ENCODE results near the gene CFAP99. TPM values are rescaled to one million over a fixed set of nuclear protein-coding genes. Genes with fewer than 3 reads are reported as not detected.

The CFAP99 gene
- total RNA-seq, 2 donors from 2014 or later, result not detected

- H3K4me1 Mint-ChIP-seq, result peaks cover 50% of the 10 kb centered on the region
- no peaks in the 10 kb centered on the region for H3K27me3 ChIP-seq (ENCODE audit: control insufficient read depth, insufficient read depth, low read length, poor library complexity, severe bottlenecking)
- peaks cover 2% of the 10 kb centered on the region for H3K9me3 ChIP-seq (ENCODE audit: control insufficient read depth, low read length)
- TF ChIP-seq, protein P1, sequence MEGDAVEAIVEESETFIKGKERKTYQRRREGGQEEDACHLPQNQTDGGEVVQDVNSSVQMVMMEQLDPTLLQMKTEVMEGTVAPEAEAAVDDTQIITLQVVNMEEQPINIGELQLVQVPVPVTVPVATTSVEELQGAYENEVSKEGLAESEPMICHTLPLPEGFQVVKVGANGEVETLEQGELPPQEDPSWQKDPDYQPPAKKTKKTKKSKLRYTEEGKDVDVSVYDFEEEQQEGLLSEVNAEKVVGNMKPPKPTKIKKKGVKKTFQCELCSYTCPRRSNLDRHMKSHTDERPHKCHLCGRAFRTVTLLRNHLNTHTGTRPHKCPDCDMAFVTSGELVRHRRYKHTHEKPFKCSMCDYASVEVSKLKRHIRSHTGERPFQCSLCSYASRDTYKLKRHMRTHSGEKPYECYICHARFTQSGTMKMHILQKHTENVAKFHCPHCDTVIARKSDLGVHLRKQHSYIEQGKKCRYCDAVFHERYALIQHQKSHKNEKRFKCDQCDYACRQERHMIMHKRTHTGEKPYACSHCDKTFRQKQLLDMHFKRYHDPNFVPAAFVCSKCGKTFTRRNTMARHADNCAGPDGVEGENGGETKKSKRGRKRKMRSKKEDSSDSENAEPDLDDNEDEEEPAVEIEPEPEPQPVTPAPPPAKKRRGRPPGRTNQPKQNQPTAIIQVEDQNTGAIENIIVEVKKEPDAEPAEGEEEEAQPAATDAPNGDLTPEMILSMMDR (conservative IDR thresholded peaks at IDR 0.05), result no peak
- no peaks in the 10 kb centered on the region for H3K27me3 Mint-ChIP-seq (ENCODE audit: insufficient read depth)
- H3K27ac ChIP-seq (ENCODE audit: low read depth, low read length), result no peak overlapping the region
- no peaks in the 10 kb centered on the region for H3K9me3 Mint-ChIP-seq
- peaks cover 37% of the 10 kb centered on the region for H3K36me3 Mint-ChIP-seq (ENCODE audit: low read depth)
- no peak for DNase-seq
- H3K36me3 ChIP-seq (ENCODE audit: control insufficient read depth, insufficient read depth, low read length), result peaks cover 41% of the 10 kb centered on the region
- peak overlapping the region; percentile 45 for H3K27ac Mint-ChIP-seq
- H3K4me1 ChIP-seq (ENCODE audit: control insufficient read depth, insufficient read depth, low read length), result no peaks in the 10 kb centered on the region
- no peak overlapping the region for H3K4me3 Mint-ChIP-seq
- H3K4me3 ChIP-seq (ENCODE audit: low read length), result no peak overlapping the region
- no peak overlapping the region for H3K9ac ChIP-seq (ENCODE audit: extremely low read depth, low read length, poor library complexity, severe bottlenecking)
- WGBS, 2 experiments (ENCODE audit: insufficient coverage in 1 of 2, insufficient read length in 1 of 2), result 67 to 81% methylated on average over 3 of the region's 3 CpGs
Measured at GRCh38 chr4:2478229-2478628, 59.5 kb downstream of the CFAP99 start.

DNA sequence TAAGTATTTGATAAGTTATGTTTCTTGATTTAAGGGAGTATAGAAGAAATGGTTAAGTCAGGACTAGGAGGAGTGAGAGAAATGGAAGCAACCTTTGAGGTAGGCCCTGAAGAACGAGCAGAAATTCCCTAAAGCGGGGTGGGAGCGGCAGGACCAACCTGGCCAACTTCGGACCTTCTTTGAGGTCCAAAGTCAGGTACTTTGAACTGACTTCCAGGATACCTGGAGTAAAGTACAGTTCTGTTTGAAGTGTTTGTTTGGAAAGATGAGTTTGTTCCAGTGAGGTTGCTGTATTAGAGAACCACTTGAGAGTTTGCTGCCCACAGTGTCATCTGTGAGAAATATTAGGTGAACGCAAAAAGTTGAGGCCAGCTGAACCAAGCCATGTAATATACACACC, 61.9 kb downstream of the CFAP99 start:
- H3K4me1 ChIP-seq (ENCODE audit: control insufficient read depth, insufficient read depth, low read length), result no peaks in the 10 kb centered on the region
- Mint-ChIP-seq H3K4me1 (peaks cover 66% of the 10 kb centered on the region), H3K4me3 (no peak overlapping the region), H3K27ac (peak overlapping the region; percentile 31), H3K27me3 (ENCODE audit: insufficient read depth) (no peaks in the 10 kb centered on the region), H3K36me3 (ENCODE audit: low read depth) (peaks cover 16% of the 10 kb centered on the region), H3K9me3 (no peaks in the 10 kb centered on the region)
- TF ChIP-seq, protein P1 (conservative IDR thresholded peaks at IDR 0.05), result no peak
- no peak overlapping the region for H3K9ac ChIP-seq (ENCODE audit: extremely low read depth, low read length, poor library complexity, severe bottlenecking)
- no peaks in the 10 kb centered on the region for H3K27me3 ChIP-seq (ENCODE audit: control insufficient read depth, insufficient read depth, low read length, poor library complexity, severe bottlenecking)
- peaks cover 30% of the 10 kb centered on the region for H3K36me3 ChIP-seq (ENCODE audit: control insufficient read depth, insufficient read depth, low read length)
- H3K27ac ChIP-seq (ENCODE audit: low read depth, low read length), result no peak overlapping the region
- no peaks in the 10 kb centered on the region for H3K9me3 ChIP-seq (ENCODE audit: control insufficient read depth, low read length)
- DNase-seq, result no peak
- H3K4me3 ChIP-seq (ENCODE audit: low read length), result no peak overlapping the region
- 97% methylated on average over 4 to 5 of the region's 5 CpGs for WGBS, 2 experiments (ENCODE audit: insufficient coverage in 1 of 2, insufficient read length in 1 of 2)

DNA sequence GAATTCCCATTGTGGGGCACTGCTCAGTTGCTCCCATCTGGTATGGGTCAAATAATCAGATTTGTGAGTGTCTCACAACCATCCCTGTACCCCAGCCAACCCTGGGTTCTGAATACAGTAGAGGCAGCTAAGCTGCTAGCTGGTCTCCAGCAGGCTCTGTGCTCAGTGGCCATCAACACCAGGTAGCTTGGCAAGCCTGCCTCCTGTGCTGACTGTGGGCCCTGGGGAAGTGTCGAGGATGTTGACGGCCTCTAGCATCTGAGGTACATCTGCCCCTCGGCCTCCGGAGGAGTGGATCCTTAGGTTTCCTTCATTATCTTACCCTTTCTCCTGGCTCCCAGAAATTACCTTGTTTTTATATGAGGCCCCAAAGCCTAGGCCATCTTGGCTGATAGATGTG, 63.4 kb downstream of the CFAP99 start:
- Mint-ChIP-seq H3K4me1 (peaks cover 75% of the 10 kb centered on the region), H3K4me3 (no peak overlapping the region), H3K36me3 (ENCODE audit: low read depth) (peaks cover 2% of the 10 kb centered on the region), H3K9me3 (no peaks in the 10 kb centered on the region), H3K27me3 (ENCODE audit: insufficient read depth) (no peaks in the 10 kb centered on the region), H3K27ac (peak overlapping the region; percentile 58)
- Histone ChIP-seq H3K27ac (ENCODE audit: low read depth, low read length) (no peak overlapping the region), H3K9me3 (ENCODE audit: control insufficient read depth, low read length) (no peaks in the 10 kb centered on the region), H3K4me1 (ENCODE audit: control insufficient read depth, insufficient read depth, low read length) (no peaks in the 10 kb centered on the region), H3K27me3 (ENCODE audit: control insufficient read depth, insufficient read depth, low read length, poor library complexity, severe bottlenecking) (no peaks in the 10 kb centered on the region), H3K4me3 (ENCODE audit: low read length) (no peak overlapping the region), H3K36me3 (ENCODE audit: control insufficient read depth, insufficient read depth, low read length) (peaks cover 16% of the 10 kb centered on the region), H3K9ac (ENCODE audit: extremely low read depth, low read length, poor library complexity, severe bottlenecking) (no peak overlapping the region)
- no peak for DNase-seq
- TF ChIP-seq, protein P1 (conservative IDR thresholded peaks at IDR 0.05), result no peak
- 92 to 100% methylated on average over 3 to 4 of the region's 4 CpGs for WGBS, 2 experiments (ENCODE audit: insufficient coverage in 1 of 2, insufficient read length in 1 of 2)
